Measurements from ENCODE around the gene GMPPA.

GMPPA gene

DNA sequence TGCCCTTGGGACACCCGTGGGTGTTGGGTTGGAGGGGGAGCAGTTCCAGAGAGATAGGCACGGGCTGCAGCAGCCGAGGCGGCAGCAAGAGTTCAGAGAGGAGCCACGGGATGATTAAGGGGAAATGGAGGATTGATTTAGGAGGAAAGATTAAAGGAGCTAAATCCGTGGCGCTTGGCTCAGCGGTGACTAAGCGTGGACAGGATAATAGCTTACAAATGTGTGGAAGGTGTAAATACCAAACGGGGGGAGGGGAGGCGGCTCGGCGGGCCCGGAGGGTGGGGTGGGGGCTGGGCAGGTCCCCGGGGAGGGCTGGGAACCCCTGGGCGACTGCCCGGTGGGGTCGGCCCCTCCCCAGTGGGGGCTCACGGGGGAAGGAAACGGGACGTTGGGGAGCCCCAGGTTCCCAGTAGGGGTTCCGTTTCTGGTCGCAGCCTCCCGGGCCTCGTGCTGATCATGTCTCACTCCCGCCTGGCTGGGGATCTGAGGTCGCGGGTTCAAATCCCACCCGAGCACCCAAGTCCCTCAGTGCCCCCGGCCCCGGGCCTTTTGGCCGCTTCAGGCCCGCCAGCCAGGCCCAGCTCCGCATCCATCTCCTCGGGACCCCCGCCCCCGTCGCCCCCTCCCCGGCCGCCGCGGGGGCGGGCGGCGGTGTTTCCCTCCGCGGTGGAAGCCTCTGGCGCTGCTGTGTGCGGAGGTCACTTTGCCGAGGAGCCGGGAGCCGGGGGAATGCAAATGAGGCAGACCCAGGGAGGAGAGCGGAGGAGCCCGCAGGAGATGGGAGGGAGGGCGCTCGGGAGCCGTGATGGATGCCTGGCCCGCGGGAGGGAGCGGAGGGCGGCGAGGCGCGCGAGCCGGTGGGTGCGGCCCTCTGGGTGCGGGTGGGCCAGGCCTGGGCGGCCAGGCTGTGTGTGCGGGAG, 23.7 kb downstream of the GMPPA start:
- no peak for DNase-seq (ENCODE audit: low read depth)

DNA sequence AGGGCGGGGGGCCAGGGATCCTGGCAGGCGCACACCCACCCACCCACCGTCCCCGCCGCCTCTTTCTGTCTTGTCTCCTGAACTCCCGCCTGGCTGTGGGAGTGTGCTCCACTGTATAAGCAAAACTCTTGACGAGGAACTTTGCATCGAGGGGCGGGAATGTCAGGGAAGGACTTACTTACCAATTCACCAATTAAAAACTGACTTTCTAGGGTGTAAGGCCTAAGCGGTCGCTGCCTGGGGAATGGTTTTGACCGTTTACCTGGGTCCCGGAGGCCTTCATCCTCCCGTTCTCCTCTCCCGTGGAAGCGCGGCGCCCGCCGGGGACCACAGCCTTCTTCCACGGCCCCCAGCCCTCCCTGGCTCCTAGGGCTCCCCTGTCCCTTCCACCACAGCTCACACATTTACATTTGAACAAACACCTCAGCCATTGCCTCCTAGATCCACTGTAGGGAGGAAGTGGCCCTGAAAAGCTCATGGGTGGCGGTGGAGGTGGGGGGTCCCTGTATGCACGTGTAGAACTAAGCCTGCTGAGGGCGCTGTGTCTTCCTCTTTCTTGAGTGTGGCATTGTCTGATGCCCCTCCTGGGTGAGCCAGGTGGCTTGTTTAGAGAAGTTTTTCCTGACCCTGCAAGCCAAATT, 24.5 kb downstream of the GMPPA start:
- DNase-seq (ENCODE audit: low read depth) = no peak

DNA sequence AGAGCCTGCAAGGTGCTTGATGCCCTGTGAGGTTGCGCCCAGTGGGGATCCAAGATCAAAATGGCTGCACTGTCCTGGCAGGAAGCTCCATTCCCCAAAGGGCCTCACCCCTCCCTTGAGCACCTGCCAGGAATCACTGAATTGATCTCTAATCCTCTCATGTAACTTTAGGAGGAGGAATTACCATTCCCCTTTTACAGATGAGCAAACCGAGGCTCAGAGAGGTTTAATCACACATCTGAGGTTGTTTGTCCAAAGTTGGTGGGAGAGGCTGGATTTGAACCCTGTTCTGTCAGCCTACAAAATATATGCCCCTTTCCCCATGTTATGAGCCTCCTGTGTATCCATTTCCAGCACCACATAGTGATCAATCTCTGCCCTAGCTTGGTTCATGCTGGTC, 26.1 kb downstream of the GMPPA start:
- no peak for DNase-seq (ENCODE audit: low read depth)

DNA sequence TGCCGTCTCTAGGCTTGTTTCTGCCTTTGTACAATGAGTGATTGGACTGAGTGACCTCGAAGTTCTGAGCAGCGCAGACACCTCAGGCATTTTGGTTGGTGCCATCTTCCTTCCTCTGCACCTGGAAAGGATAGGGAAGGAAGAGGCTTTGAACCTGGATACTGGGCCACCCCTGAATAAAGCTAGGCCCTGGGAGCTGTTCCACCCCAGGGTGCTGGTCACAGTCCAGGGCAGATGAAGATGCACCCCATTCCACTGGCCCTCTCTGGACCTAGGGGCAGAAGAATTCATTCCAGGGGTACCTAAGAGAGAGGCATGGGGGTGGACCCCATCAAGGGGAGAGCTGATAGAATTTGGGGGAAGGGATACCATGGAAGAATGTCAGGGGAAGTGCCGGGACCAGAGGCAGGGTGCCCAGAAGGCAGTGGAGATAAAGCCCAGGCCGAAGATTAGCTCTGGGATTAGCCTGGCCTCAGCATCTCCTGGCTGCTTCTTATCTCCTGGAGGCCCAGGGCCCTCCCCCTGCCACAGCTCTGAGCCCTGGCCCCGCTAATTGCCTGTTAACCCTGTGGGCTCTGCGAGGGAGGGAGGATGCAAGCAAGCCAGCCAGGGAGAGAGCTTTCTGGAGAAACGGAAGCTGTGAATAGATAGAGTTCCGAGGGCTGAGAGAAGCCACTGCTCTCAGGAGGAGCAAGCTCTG, 27.0 kb downstream of the GMPPA start:
- no peak for DNase-seq (ENCODE audit: low read depth)

DNA sequence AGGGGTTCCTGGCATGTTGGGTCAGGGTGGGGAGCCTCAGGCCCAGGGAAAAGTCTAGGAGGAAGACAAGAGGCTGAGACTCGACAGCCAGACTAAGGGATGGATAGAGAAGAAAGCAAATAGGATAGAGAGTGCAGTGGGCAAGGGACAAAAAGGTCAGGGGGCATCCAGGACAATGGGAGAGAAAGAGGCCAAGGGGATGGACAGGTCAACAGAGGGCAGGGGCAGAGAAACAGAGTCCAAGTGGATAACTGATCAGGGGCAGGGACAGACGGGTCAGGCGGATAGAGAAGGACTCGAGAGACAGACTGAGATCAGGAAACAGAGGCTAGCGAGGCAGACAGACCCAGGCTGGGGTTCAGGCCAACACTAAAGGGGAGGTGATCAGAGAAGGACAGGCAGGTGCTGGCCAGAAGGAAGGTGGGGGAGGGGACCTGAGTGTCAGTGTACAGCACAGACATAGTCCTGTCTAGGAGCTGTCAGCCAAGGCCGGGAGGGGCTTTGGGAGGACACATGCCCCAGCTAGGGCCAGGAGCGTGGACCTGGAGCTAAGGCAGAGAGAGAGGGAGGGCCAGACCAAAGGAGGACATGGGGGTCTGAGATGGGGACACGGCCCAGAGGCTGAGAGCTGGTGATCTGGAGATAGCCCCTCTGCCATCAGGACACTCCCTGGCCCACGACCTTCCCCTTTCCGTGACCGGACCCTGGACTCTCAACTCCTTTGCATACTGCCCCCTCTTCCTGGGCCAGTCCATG, 27.8 kb downstream of the GMPPA start:
- DNase-seq (ENCODE audit: low read depth) = no peak

DNA sequence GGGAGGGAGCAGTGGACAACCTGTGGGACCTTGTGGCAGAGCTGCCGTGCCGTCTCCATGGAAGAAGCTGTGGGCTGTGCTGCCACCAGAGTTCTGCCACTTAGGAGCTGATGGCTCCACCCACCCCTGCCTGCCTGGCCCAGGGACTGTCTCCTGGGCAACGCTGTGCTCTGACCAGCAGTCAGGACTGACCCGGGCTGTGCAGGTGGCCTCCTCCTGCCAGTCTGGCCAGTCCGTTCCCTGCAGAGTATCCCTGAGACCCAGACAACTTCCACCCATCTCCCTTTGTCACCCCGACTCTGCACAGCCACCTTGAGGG, 28.3 kb downstream of the GMPPA start:
- no peak for DNase-seq (ENCODE audit: low read depth)

DNA sequence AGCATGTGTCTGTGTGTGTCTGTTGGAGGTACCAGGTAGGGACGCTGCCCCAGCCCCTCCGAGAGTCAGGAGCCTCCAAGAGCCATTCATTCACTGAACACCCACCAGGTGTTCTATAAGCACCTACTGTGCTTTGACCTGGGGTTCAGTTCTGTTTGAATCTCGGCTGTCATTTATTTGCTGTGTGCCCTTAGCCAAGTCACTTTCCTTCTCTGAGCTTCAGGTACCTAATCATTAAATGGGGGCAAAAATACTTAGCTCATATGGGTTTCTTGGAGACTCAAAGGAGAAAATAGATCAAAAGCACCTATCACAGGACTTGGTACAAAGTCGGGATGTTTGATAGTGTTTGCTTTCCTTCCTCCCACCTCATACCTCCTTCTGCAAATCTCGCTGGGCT, 28.8 kb downstream of the GMPPA start:
- no peak for DNase-seq (ENCODE audit: low read depth)

DNA sequence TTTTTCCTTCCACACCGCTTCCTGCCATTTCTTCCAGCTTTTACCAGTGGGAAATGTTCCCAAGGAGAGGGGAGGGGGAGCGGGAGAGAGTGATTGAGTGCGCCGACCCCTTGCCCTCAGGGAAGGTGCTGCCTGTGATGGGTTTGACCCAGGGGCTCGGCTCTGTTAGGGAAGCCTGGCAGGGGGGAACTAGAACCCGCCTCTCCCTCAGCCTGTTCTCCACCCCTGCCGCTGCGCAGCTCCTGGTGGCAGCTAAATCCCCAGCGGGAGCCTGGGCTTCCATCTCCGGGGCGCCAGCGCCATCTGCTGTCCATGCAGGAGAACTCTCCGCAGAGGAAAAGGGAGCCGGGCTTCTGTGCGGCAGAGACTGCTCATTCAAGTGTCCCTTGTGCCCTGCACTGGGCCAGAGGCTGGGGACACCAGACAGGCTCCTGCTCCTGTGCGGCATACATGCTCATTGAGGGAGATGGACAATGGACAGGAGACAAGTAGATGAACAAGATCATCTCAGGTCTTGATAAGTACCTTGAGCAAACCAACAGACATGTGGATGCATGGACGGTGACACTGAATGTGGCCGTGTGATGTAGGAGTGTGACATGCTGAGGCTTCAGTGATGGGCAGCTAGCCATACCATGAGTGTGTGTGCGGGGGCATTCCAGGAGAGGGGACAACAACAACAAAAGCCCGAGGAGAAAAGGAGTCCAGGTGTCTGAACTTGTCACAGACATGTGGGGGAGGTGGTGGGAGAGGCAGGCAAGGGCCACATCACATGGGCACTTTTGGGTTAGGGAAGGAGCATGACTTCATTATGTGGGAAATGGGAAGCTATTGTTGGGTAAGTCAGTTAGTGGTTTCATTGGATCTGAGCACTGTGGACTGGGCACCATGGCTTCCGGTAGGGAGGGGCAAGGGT, 31.6 kb downstream of the GMPPA start:
- DNase-seq (ENCODE audit: low read depth) = no peak

DNA sequence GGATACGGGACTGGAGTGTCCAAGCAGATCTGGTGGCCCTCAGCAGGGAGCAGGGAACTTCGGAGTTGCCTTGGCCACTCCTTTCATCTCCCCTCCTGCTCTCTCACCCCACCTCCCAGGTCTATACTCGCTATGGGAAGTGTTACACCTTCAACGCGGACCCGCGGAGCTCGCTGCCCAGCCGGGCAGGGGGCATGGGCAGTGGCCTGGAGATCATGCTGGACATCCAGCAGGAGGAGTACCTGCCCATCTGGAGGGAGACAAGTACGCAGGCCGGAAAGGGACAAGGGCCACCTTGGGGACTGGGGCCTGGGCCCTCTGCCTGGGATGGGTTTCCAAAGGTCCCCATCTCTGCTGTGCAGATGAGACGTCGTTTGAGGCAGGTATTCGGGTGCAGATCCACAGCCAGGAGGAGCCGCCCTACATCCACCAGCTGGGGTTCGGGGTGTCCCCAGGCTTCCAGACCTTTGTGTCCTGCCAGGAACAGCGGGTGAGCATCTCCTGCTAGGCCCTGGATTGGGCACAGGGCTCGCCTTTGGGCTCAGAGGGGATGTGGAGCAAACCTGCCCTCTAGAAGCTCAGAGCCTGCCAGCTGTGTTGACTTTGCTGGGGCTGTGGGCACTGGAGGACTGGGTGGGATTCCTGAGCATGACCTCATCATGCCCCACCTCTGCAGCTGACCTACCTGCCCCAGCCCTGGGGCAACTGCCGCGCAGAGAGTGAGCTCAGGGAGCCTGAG, 33.1 kb downstream of the GMPPA start:
- DNase-seq (ENCODE audit: low read depth) = no peak

DNA sequence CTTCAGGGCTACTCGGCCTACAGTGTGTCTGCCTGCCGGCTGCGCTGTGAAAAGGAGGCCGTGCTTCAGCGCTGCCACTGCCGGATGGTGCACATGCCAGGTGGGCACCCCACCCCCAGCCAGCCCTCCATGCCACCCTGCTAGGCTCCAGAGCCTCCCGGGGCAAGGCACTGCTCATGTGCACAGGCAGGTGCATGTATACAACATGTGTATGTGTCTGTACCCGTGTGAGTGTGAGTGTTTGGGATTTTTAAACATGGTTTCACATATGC, 33.6 kb downstream of the GMPPA start:
- no peak for DNase-seq (ENCODE audit: low read depth)

DNA sequence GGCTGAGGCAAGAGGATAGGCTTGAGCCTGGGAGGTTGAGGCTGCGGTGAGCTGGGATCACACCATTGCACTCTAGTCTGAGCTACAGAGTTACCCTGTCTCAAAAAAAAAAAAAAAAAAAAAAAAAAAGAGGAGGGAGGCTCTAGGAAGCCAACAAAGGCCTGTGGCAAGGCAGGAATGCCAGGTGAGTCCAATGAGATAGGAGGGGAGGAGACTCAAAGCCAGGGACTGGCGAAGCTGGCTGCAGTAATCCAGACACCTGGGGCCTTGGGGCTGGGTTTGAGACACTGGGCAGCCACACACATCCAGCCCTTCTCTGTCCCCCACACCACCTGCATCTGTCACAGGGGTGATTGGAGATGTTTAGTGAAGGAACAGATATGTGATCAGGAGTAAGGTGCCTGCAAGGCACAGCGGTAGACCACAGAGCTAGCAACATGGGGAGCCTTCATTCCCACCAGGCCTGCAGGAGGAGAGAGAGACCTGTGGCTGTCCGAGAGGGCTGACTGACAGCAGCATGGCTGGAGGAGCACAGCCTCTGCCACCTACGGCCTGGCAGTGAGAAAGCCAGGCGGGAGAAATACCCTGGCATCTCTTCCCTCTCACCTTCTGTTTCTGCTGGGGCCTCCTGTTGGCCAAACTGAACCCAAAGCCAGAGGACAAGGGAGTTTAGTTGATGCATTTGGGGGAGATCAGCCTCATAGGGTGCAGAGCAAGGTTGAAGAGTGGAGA, 35.4 kb downstream of the GMPPA start:
- DNase-seq (ENCODE audit: low read depth) = no peak

DNA sequence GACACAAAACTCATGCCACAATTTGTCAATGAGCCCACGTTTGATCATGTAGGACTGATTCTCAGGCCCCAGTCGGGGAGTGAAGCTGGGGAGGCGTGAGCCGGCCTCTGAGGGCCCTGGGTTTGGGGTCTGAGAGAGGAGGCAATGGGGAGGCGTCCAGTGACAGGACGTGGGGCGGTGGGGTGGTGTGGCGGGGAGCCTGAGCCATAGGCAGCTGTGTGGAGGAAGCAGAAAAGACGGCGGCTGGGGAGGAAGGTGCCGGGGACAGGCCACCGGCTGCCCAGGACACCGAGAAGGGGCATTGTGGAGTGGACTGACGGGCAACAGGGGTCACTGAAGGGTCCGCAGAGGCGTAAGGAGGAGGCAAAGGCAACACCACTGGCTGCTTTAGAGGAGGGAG, 37.7 kb downstream of the GMPPA start:
- no peak for DNase-seq (ENCODE audit: low read depth)

DNA sequence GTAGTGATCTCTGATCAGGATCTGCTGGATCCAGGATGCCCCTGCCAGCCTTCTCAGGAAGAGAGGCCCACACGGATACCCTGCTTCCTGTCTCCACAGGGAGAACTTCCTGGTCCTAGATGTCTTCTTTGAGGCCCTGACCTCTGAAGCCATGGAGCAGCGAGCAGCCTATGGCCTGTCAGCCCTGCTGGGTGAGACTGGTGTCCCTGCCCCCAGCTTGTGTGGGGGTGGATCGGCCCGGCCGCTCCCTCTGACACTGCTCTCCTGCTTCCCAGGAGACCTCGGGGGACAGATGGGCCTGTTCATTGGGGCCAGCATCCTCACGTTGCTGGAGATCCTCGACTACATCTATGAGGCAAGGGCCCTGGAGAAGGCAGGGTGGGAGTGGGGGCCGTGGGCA, 38.3 kb downstream of the GMPPA start:
- no peak for DNase-seq (ENCODE audit: low read depth)

DNA sequence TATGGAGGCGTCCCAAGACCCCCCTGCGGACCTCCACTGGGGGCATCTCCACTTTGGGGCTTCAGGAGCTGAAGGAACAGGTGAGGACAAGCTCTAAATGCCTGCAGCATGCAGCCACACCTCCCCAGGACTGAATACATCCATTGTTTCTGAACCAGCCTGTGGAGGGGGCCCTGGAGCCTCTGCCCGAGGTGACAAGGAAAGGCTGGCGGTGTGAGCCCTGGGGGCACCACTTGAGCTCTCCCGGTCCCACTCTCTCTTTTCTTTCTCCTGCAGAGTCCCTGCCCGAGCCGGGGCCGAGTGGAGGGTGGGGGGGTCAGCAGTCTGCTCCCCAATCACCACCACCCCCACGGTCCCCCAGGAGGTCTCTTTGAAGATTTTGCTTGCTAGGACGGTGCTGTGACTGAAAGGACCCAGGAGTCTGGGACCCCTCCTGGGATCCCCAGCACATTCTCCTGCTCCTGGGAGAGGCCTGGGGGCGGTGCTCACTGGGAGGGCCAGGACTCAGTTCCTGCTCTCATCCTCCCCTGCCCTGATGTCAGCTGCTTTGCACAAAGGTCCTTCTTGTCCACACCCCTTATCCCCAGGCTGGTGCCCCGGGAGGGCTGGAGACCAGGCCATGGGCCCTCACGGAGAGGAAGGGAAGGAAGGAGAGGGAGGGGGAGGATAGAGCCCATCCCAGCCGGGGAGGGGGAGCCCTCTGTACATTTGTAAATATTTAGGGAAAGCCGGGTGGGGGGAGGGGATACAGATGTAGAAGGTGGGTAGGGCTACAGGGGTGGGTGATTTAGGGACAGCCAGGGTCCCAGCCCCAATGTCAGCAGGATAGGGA, 39.2 kb downstream of the GMPPA start:
- DNase-seq (ENCODE audit: low read depth) = no peak

DNA sequence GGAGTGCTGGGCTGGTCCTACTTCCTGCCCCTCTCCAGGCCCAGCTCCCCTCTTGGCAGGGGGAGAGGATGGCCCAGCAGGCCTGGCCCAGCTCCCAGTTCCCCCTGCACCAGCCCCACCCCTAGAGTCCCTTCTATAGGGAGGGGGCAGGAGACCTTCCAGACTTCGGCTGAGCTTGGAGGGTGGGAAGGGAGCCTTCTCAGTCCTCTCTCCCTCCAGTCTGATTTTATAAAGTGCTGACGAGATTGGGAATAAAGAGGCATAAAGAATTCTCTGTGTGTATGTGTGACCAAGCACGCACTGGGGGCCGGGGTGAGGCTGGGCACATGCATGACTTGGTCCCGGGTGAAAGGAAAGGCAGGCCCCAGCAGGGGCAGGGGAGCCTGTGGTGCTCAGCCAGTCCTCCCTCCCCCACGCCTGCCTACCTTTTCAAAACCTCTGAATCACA, 39.8 kb downstream of the GMPPA start:
- no peak for DNase-seq (ENCODE audit: low read depth)

DNA sequence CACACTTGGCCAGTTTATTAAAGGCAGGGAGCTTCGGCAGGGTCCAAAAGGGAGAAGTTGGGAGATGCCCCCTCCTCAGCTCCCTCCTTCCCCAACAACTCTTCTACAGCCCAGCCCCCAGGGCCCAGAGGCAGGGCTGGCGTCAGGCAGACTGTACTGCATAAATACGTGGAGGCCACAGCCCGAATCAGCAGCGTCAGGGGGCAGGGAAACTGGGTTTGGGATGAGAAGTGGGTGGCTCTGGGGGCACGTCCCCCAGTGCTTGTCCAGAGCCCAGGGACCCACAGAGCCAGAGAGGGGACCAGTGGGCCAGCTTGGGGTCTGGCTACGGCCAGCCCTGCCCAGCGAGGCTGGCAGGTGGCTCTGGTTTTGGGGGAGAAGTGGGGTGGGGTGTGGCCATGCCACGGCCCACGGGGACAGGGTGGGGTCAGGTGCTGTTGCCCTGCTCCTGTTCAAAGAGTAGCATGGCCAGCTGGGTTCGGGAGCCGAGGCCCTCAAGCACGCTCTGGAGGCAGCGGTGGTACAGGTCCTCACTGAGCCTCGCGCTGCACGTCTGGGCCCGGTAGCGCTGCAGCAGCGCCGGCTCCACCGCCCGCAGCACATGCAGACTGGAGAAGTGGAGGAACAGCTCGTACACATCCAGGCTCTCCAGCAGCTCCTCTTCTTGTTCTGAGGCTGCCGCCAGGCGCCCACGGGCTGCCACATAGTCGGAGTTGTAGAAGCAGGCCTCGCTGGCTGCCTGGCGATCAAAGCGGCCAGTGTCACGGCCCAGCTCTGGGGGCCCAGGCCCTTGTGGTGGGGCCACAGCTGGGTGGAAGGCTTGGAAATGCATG, 40.5 kb downstream of the GMPPA start:
- no peak for DNase-seq (ENCODE audit: low read depth)

DNA sequence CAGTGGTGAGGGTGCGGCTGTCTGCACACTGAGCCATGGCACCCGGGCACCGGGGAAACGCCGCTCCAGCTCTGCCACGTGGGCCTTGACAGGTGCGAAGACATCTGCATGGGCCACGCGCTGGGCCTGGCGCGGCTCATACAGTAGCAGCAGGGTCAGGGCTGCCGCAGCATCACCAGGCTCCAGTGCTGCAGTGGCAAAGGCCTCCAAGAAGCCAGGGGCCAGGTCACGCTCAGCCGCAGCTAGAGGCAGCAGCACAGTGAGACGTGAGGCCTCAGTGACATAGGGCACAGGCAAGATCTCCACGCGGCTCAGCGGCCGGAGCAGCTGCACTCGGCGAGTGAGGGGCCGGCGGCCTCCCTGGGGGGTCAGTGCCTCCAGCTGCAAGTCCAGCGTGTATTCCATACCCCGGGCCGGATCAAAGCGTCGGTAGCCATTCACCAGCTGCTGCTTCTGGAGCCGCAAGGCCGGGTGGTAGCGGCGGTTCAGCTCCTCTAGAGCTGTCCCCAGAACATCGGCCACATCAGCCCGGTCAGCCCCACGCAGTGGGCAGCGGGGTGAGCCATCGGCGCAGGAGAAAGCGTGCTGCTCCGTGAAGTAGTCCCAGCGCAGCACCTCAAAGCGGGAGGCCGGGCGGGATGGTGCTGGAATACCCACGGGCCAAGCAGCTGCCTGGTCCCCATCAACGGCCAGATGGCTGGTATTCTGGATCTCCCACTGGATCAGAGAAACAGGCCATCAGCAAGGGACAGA, 41.4 kb downstream of the GMPPA start:
- no peak for DNase-seq (ENCODE audit: low read depth)

Measured in non-pigmented ciliary epithelial cell (primary cell).